GM19035 (cell line): ENCODE measurements around the gene HIVEP3.

Experiments
- ATAC-seq: cut with Tn5 transposase; IDR thresholded peaks from one replicate; pipeline ENCODE4 v1.9.1; 2021; ENCODE audit not compliant: unreplicated experiment

HIVEP3 gene

DNA sequence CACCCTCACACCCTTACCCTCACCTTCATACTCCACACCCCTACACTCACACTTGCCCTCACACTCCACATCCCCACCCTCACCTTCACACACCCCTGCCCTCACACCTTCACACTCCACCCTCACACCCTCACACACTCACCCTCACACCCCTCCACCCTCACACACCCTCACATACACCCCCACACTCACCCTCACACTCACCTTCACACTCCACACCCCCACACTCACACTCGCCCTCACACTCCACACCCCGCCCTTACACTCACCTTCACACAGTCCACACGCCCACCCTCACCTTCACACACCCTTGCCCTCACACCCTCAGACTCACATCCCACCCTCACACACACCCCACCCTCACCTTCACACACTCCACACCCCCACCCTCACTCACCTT, 390.6 kb downstream of the HIVEP3 start:
- ATAC-seq, result no peak

DNA sequence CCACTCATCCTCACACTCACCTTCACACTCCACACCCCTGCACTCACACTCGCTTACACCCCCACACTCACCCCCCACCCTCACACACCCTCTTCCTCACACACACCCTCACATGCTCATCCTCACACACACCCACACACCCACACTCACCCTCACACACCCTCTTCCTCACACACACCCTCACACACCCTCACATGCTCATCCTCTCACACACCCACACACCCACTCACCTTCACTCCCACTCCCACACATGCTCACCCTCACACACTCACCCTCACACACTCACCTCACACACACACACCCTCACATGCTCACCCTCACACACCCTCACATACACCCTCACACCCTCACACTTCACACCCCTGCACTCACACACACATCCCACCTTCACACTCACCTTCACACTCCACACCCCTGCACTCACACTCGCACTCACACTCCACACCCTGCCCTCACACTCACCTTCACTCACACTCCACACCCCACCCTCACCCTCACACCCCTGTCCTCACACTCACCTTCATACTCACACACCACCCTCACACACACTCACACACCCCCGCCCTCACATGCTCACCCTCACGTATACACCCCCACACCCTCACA, 391.7 kb downstream of the HIVEP3 start:
- no peak for ATAC-seq

DNA sequence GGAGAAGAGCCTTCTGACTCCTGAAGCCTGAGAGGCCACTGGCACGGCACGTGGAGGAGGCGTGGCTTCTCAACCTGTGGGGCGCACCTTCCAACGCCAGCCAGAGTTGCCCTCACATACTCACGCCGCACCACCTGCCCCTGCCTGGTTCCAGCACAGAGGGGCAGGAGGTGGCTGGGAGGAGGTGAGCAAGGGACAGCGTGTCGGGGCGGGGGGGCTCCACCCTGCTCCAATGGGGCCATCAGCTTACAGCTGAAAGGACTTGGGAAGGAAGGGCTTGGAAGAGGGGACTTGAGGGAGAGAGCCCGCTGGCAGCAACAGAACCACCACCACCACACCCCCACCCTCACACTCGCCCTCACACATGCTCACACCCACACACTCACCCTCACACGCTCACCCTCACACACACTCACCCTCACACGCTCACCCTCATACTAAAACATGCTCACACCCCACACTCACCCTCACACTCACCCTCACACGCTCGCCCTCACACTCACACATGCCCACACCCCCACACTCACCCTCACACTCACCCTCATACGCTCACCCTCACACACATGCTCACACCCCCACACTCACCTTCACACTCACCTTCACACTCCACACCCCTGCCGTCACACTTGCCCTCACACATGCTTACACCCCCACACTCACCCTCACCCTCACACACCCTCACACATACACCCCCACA, 392.7 kb downstream of the HIVEP3 start:
- ATAC-seq, result no peak

DNA sequence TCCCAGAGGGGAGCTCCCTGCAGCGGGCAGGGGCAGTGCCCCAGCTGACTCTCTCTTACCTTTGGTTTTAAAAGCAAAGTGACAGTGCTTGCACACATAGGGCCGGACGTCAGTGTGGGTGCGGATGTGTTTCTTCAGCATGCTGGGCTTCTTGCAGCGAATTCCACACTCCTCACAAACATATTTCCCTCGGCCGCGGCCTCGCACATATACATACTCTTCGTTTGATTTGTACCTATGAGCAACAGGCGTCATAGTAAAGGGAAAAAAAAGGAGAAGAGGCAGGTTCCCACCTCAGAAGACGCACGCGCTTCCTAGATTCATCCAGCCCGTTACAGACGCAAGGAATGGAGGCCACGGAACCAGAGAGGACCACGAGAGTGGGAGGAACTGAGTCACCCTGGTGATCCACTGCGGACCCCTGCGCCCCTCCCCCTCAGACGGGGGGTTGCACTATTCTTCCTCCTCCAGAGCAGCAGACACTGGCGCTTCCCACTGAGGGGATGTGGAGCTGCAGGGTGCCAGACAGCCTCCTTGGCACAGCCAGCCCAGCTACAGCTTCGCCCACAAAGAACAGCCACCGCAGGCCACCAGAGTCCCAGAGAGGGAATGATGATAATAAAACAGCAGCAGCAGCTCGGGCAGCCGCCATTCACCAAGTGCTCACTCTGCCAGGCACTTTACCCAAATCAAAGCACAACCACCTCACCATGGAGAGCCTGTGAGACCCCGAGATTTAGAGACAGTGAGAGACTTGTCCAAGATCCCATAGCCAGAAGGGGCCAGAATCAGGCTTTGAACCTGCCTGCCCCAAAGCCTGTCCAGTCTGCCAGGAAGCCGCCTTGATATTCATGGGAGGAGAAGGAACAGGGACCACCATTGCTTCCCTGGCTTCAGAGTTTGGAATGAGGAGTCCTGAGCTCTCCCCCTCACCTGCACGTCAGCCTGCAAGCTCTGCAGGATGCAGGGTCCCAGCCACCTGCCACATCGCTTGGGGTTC, 393.7 kb downstream of the HIVEP3 start:
- no peak for ATAC-seq

DNA sequence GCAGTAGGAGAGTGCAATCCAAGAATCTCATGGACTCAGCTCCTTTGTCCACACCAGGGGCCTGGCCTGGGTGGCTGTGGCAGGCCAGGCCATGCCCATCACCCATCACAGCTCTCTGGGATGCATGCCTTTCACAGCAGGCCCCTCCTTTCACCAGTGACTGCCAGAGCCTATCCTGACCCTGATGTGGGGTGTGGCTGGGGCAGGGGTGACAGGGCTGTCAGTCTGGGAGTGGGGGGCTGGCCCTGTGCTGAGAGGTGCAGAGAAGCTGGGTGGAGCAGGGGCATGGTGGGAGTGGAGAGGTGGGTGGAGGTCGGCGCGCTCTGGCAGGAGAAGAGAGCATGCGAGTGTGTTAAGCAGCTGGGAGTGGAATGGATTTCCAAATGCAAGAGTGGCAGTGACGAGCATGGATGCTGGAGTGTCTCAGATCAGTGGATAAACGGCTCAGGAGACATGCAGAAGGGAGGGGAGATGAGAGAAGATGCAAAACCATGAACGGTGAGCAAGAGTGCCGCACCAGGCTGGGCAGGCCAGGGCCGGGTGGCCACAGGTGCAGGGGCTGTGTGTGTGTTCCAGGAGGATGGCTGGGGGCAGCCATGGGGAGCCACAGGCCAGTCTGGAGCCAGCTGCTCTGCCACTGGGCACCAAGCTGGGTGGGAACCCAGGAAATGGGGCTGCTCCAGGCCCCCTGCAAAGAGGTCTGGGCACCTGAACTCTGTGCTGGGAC, 394.6 kb downstream of the HIVEP3 start:
- ATAC-seq, result no peak

DNA sequence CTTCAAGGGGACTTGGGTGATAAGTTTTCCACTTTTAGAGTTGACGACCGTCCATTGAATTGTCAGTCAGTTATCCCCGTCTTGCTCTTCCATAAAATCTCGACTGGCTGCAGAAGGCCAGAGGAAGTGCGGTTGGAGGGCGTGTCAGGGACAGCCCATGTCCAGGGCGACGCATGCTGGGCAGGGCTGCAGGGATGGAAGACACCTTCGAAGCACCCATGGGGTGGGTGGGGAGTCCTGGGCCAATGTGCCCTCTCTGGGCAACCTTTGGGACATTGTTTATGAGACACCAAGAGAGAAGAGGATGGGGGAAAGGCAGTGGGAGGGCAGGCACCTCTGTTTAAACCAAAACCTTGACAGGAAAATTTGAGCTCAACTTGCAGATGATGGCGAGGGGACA, 395.7 kb downstream of the HIVEP3 start:
- no peak for ATAC-seq

DNA sequence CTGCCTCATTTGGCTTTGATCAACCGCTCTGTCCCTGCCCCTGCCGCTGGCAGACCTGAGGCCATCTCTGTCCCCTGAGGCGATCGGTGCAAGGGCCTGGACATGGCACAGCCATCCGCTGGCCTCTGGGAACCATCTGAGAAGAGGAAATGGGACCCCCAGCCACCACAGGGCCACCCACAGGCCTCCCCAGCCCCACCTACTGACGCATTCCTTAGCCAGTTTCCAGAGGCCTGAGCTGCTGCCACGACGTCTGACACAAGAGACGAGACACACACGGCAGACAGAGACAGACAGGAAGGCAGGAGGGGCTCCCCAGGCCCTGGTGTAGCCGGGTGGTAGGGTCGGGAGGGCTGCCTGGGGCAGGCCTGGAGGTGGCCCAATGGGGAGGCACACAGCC, 397.0 kb downstream of the HIVEP3 start:
- ATAC-seq, result no peak

DNA sequence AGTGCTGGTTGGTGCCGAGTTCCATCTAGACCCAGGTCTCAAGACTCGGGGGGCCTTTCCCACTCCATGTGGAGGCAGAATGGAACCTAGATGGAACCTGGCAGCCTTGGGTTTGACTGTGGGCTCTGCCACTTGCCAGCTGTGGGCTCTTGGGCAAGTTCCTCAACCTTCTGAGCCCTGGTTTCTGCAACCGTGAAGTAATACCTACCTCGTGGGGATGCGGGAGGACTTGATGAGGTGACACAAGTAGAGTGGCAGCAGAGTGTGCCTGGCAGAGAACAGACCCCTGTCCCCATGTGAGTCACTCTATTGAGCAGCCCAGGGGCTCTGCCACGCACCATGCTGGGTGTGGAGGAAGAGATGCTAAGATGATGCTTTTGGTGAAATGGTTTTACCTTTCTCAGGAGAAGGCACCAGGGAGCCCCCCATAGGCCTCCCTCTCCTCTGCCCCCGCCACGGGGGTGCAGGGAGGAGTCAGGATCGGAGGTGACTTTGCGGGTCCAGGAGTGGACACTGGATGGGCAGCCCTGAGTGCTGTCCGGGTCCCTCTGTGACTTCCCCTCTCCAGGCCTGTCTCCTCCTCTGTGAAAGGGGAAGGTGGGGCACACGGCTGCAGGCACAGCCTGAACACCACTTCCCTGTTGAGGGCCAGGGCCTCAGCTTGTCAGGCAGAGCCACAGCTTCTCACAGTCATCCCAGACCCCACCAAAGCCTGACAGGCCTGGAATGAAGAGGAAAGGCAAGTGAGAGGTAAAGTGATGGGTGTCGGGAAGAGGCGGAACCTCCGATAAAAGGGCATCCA, 397.6 kb downstream of the HIVEP3 start:
- ATAC-seq, result no peak

DNA sequence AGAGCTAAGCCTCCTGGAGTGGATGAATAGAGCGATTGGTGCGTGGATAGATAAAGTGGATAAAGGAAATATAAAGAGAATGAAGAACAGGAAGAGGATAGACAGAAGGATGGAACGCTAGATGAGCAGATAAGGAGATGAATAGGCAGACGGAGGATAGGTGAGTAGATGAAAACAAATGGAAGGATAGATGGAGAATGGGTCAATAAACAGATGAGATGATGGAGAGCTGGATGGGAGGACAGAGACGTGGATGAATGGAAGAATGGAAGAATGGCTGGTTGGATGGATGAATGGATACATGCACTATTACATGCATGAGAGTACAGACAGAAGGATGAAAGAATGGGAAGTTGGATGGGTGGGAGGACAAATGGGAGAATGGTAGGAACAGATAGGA, 399.1 kb downstream of the HIVEP3 start:
- no peak for ATAC-seq

DNA sequence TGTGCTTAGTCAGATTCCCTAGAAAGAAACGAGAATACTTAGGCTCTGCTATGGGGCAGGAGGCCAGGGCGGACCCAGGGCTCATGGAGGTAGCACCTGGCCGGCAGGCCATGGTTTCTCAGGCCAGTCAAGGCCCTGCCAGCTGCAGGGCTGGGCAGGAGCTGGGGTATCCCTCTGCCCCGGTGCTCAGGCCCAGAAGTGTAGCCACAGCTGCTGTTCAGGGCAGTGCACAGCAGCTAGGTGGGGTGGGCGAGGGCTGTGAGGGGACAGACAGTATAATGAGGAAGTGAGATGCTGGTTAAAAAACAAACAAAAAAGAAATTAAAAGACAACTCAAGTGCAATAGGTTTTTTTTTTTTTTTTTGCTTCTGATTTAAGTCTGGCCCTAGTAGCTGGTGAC, 400.3 kb downstream of the HIVEP3 start:
- no peak for ATAC-seq

DNA sequence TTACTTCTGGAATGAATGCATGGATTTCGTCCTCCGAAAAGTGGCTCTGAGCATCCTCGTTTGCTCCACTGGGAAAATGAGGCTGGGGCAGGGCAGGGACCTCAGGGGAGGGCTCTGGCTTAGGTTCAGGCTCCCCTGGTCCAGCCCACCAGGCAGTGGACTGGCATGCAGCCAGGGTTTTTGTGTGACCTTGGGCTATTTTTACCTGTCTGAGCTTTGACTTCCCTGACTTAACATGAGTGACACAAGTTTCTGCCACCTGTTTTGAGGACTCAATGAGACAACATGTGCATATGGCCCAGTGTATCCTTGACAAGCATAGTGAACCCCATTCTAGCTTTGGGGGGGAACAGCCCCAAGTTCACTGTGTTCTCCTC, 401.7 kb downstream of the HIVEP3 start:
- no peak for ATAC-seq

DNA sequence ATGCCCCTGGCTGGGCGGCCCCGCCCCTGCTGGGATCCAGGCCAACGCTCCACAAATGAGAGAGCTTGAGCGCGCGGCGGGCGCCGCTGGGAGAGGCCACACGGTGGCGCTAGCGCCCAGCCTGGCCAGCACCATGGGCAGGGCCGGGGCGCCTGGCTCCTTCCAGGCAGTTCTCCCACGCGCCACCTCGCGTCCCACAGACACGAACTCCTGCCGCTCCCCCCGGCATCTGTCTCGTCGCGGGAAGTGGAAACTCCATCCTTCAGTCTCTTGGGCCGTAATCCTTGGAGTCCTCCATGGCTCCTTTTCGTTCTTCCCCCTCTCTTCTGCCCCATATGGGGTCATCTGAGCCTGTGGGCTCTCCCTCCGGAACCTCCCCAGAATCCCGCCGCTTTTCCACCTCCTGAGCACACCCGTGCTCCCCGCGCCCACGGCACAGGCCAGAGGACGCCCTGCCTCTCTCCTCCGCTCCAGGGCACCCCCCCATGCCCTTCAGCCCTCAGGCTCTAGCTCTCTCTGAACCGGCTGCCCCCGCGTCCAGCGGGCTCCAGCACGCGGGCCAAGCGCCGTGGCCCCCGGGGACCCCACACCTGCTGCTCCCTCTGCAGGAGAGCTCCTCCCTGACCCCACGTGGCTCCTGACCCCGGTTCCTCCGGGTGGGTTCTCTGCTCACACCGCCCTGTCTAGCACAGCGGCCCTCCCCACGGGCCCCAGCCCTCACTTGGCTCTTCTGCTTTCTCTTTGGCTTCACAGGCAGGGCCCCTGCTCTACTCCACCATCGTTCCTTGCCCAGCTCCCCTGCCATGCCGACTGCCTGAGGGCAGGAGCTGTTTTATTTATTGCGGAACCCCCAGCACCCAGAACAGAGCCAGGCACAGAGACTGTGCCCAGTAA, 402.3 kb downstream of the HIVEP3 start:
- ATAC-seq, result no peak

DNA sequence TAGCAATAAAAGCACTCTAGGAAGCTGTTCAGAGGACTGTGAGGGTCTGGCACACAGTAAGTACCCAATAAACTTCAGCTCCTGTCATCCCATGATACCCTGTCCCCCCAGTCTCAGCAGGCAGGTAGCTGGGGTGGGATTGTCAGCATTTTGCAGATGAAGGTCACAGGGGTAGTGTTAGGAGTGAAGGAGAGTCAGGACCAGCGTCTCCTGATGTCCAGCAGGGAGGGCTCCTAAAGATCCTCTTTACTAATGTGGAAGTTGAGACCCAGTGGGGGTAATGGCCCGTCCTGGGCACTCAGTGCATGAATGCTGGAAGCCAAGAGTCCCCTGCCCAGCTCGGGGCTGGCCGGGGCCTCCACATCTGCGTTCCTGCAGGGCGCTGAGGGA, 402.9 kb downstream of the HIVEP3 start:
- no peak for ATAC-seq

DNA sequence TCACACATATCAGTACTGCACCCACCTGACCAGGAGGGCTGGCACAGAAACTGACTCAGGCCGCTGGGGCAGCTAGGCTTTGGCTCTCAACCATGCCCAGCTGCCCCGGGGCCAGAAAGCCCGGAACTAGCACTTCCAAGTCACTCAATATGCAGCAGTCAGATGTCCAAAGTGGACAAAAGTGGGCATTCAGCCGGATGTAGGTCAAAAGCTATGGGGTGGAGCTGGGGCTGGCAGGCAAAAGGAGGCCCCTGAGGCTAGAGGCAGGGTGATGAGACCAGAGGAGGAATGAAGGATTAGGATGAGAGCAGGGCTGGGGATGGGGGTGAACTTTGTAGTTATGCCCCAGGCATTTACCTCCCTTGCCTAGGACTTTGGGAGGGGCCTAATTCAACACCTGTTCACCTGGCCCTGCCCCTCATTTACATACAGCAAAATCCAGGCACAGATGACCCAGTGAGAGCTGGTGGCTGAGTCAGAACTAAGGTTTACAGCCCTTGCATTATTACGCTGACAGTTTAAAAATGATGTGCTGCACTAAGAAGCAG, 403.5 kb downstream of the HIVEP3 start:
- no peak for ATAC-seq

DNA sequence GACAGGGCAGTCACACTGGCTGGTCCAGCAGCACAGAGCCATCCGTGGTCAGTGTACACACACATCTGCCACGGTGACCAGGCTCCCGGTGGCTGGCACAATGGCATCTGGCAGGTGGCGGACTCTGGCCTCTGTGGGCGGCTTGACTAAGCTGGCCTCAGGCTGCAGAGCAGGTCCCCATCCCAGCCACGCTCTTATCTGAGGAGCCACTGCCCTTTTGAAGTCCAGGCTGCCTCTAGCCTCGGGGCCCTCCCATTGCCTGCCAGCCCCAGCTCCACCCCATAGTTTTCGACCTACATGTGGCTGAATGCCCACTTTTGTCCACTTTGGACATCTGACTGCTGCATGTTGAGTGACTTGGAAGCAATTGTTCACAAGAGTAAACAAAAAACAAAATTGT, 404.3 kb downstream of the HIVEP3 start:
- no peak for ATAC-seq

DNA sequence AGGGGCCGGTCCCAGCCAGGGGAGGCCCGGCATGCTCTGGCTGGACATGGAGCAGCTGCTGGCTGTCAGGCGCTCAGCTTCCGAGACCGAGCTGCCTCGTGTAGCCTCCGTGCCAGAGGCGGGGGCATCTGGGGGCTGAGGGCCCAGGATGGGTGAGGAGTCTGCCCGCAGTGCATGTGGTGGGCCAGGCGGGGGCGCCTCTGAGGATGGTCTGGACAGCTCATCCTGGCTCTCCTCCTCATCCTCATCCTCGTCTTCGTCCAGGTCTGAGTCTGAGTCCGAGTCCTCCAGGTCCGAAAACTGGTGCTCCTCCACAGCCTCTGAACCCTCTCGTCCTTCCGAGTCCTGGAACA, 405.4 kb downstream of the HIVEP3 start:
- no peak for ATAC-seq

DNA sequence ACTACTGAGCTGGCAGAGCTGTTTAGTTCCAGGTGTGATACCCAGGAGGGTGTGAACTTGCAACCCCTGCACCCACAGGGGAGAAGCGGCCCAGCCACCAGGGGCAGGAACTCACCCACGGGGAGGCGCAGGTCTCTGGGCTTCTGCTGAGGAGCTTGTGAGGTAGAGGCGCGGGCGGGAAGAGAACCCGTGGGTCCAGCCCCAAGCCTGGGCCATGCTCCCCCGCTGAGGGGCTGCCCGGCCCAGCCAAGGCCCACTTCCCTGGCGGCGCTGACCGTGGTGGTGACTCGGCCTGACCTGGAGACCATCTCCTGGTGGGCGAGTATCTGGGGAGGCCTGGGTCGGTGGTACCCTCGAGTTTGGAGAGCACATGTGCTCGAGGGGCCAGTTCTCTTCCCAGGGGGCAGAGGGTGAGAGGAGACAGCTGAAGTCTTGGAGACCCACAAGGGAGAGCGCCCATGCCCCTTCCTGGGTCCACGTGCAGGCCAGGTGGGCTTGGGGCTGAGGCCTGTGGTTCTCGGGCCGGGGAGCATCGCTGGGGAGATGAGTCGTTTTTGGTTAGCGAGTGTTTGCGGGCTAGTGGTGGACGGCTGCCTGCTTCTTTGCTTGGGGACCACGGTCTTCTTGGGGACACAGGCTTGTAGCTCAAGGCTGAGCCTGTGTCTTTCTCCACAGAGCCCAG, 405.9 kb downstream of the HIVEP3 start:
- no peak for ATAC-seq

DNA sequence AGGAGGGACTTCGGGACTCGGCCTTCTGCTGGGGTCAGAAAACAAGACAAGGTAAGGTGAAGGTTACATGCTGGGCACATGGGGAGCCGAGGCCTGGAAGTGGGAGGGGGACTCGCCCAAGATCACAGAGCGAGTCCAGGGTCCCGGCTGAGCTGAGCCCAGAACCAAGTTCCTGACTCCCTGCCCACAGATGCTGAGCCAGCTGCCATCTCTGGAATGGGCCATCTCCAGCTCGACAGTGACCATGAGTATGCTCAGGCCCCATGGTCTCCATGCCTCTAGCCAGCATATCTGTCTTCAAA, 407.5 kb downstream of the HIVEP3 start:
- ATAC-seq, result no peak
